HG02885 (cell line): Measurements from ENCODE around the gene CCDC124.

Experiments
- ATAC-seq: cut with Tn5 transposase; IDR thresholded peaks from one replicate; pipeline ENCODE4 v1.9.1; 2021; ENCODE audit warnings: mild to moderate bottlenecking; ENCODE audit not compliant: unreplicated experiment, poor library complexity

CCDC124 gene

DNA sequence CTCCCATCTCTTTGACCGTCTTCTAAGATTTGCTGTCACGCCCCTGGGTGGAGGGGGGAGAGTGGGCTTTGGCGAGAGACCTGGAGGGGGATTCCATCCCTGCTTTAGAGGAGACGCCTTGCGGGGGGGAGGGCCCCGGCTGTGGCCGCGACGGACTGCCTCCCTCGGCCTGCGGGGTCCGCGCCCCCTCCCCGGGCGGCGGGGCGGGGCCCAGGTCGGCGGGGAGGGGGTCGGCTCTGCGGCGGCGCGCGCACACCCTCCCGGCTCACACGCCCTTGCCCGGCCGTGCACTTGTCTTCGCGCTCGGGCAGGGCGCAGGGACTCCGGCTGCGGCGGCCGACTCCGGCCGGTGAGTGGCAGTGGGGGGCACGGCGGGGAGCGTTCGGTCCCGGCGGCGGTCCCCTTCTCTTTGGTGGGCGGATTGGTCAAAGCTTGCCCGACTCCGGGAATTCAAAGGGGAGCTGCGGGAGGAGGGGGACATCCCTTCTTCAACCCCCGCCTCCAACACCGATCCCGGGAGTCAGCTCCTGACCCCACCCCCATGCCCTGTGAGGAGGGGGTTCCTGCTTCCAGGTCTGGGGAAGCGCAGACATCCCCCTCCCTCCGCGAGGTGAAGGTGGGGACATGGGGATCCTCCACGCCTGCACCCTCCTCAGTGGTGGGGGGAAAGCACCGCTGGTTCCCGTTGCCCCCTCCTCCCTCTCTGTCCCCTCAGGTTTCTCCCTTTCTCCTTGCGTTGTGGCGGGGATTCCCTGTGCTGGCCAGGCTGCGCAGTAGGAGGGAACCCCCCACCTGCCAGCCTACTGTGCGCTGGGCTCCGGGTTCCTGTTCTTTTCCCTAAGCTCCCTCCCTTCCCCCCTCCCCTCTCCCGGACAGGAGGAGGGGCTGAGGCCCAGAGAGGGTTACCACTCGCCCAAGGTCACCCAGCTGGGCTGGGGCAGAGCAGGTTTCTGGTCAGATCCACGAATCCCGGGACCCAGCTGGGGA, 19.5 kb downstream of the CCDC124 start:
- ATAC-seq: no peak

DNA sequence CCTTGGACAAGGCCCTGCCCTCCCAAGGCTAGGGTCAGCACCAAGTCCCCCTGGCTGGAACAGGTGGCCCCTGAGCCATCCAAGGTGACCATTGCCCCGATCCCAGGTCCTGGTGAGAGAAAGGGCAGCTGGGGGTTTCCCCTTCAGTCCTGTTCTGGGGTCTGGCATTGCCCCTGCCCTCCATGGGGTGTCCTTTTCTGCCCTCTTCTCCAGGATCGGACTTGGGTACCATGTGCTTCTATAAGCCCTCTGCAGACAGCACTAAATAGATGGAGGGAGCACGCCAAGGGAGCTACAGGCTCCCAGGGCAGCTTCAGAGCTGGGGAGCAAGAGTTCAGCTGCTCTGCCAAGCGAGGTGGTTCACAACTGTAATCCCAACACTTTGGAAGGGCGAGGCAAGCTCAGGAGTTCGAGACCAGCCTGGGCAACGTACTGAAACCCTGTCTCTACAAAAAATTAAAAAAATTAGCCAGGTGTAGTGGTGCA, 20.5 kb downstream of the CCDC124 start:
- no peak for ATAC-seq

DNA sequence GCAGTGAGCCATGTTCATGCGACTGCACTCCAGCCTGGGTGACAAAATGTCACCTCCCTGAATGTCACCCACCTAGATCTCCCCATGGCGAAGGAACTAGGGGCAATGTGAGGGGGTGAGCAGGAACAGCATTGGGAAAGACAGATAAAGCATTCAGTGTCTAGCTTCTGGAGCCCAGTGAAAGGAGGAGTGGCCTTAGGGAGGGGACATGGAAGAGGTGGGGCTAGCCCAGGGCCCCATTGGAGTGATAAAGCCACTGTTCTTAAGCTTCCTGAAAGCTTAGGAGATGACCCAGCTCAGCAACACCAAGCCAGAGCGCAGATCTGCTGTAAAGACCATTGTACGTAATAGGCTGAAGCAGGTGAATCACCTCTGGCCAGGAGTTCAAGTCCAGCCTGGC, 21.1 kb downstream of the CCDC124 start:
- ATAC-seq: no peak

DNA sequence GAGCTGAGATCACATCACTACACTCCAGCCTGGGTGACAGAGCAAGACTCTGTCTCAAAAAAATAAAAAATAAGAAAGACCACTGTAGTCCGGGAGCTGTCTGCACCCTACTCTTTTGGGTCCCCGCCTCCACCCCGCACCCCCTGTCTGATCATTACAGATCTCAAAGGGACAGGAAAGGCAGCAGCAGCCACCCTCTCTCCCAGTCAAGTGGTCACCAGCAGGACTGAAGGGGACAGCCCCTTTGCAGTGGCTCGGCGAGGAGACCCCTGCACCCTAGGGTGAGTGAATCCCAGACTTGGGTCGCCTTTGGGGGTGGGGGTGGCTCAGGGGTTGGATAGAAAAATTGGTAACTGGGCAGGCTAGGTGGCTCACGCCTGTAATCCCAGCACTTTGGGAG, 21.6 kb downstream of the CCDC124 start:
- no peak for ATAC-seq

DNA sequence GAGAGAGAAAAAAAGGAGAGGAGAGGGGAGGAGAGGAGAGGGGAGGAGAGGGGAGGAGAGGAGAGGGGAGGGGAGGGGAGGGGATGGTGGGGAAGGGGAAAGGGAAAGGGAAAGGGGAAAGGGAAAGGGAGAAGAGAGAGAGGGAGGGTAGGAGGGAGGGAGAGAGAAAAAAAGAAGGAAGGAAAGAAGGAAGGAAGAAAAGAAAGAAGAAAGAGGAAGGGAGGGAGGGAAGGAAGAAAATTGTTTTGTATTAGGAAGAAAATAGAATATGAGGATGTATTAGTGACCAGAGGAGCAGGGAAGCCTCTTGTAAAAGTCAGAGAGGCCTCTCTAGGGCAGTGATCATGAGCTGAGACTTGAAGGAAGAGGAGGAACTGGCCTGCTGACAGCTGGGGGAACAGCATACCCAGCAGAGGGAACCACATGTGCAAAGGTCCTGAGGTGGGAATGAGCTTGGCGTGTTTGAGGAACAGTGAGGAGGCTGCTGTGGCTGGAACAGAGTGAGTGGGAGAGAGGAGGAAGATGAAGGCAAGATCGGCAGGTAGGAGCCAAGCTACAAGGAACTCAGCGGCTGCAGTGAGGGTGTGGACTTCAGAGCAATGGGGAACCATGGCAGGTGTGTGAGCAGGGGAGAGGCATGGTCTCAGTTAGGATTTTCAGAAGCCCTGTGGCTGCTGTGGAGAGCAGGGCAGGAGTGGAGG, 24.5 kb downstream of the CCDC124 start:
- no peak for ATAC-seq

DNA sequence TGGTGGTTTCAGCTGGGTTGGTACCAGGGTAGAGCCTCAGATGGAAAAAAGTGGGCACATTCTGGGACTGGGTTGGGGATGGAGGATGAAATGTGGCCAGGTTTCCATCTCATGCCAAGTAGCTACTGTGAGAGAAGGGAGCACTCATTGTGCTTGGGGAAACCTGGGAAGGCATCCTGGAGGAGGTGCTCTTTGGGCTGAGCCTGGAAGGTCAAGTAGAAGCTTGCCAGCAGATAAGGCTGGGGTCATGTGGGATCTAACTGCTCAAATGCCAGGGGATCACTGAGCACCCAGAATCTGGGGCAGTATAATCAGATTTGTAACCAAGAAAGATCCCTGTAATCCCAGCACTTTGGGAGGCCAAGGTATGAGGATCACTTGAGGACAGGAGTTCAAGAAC, 25.1 kb downstream of the CCDC124 start:
- ATAC-seq: no peak

DNA sequence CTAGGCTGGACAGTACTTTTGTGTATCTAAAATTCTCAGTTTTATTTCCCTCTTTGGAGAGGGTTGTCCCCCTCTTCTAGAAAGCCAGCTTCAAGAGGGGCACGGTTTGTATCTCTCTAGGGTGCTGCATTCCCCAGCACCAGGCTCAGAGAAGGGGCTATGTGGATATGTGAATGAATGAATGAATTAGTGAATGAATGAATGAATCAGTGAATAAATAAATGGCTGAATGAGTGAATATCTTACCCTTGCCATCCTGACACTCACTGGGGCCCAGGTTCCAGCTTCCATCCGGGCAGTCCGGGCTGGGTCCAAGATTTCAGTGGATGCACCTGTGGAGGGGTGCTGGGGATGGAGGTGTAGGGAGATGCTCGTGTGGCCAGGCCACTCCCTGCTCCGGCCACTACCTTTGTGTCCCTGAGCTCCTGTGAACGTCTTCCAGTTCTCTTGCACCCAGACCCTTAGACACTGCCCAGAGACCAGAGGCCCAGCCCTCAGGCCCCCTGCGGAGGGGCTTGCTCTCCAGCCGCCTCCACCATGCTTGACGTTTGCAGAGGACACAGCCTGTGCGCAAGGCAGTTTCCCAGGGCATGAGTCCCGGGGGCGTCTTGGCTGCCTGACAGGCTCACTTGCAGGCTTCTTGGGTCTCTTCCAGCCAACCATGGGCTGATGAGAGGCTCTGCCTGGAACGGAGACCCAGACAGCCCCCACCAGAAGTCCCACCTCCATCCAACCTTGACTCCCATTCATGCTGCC, 31.3 kb downstream of the CCDC124 start:
- ATAC-seq: no peak

DNA sequence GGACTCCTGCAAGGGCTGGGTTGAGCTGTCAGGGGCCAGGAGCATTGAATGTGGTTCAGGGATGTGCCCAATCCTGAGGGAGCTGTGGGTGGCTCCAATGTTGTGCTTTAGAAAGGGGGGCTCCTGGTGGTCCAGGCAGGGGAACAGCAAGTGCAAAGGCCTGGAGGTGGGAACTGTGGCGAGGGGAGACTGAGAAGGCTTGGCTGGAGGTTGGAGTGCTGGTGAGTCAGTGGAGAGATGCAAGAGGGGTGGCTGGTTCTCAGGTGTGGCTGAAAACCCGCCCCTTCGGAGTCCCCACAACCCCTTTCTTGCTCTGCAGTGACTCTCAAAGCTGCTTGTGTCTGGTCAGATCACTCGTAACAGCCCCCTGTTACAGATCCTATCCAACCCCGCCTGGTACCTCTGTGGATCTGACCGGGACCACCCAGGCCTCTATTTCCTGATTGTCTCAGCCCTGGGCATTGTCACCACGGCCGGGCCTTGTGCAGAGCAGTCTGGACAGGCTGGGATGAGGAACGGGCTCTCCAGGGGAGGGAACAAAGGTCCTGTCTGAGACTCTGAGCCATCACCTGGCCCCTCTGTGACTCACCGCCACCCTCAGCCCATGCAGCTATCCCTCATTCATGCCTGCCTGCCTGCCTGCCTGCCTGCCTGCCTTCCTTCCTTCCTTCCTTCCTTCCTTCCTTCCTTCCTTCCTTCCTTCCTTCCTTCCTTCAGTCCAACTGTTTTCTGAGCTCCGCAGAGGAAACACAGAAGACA, 32.7 kb downstream of the CCDC124 start:
- no peak for ATAC-seq

DNA sequence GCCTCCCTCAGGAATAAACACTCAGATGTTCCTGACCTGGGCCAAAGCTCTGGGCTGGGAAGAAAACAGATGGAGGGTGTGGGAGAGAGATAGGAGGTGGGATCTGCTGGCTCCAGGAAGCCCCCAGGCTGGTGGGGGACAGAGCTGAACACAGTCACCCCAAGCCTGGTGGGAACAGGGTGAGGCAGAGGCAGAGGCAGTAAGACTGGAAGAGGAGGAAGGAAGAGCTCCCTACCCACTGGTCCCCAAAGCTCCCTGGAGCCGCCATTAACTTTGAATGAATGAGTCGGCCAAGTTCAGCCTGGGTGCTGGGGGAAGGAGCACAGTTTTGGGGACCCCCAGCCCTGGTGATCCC, 33.3 kb downstream of the CCDC124 start:
- ATAC-seq: no peak

DNA sequence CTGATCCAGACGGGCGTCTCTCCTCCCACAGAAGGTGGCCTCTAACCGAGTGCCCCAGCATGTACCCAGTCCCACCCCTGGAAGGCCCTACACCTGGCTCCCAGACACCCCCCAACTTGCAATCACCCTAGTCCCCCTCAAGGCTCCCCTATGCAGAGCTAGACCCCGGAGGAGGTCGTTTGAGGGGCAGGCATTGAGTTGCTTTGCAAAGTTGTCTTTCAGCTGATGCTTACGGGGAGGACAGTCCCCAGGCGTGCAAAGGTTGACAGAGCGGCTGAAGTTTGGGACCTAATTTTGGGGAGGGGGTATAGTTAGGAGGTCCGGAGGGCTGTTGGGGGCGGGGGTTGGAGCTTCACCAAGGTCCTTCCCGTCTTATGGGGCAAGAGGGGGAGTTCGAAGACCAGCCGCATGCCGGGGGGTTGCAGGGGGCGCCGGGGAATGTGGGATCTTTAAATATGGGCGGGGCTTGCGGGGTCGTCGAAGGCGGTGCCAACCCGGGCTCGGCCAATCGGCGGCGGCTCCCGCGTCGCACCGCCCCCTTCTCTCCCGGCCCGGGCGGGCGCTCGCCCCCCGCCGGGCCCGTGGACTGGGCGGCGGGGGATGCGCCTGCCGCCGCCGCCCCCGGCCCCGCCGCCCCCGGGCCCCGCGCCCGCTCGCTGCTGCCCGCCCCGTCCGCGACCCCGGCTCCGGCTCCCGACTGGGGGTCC, 33.9 kb downstream of the CCDC124 start, which contains the start of gene KCNN1:
TSS of gene KCNN1 (plus strand) at position 558 of the 707 bp plus-strand sequence. CDS start 6,782 bp downstream, outside the sequence.
- ATAC-seq: no peak

DNA sequence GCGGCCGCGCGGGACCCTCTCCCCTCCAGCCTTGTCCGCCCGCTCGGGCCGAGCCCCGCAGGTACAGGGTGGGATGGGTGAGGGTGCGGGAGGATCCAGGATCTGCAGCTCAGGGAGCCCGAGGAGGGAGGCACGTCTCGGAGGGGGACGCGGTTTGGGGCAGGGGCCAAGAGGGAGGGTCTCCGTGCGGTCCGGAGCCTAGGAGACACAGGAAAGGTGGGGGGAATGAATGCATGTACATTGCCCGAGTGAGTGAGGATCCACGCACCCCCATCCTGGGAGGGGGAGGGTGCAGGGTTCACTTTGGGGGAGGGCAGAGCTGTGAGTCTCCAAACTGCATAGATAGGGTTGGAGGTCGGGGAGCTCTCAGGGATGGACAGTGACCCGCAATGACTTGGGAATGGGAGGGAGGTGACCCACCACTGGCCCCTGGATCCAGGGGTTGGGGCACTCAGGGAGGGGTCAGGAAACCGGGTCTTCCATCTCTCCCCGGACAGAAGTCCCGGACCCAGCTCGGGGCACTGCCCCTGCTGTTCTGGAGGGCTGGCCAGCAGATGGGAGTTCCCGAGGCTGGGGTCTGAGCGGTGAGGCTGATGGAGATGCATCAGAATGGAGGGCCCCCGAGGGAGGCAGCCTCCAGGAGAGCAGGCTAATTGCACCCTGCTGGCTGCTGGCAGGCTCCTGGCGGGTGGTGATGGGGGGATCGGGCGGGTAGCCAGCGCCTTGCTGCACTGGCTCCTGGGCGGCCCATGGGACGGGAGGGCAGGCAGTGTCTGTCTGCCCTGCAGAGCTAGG, 34.6 kb downstream of the CCDC124 start:
- no peak for ATAC-seq

DNA sequence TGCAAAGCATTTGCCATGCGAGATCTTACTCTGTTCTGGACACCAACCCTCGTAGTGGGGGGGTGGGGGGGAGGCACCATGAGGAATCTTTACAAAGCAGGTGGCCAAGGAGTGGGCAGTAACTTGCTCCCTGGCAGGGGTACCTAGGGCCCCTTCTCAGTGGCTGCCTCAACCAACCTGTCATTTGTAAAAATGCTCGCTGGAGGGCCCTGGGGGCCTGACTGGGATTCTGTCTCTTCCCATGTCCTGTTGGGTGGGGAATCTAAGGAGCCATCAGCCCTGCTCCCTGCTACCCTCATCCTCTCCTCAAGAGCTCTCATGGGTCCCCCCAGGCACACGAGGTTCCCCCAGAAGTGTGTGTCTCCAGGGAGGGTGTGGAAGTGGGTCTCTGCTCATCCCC, 35.5 kb downstream of the CCDC124 start:
- ATAC-seq: no peak

DNA sequence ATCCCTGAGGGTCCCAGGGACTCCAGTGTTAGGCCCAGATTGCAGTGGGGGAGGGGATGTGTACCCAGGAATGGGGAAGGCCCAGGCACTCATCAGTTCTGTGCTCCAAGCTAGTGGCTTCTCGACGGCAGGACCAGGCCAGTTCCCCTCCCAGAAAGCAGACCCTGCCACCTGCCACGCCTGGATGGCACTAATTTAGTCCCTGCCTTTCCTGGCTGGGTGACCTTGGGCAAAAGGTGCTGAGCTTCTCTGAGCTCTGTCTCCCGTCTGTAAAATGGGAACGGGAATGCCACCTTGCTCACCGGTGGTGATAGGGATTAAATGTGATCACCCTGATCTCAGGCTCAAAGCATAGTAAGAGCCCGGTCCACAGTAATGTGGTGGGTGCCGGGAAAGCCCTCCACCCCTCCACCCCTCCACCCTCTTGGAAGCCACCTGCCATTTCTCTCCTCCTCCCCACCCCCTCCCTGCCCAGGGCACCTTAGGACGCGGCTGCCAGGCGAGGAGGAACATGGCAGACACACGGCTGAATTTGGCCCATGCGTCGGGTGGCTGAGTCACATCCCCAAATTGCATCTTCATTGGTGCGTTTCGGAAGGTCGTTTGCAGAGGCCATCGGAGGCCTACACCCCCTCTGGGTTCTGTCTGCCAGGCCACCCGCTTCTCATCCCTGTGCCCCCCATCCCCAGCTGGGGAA, 36.4 kb downstream of the CCDC124 start:
- no peak for ATAC-seq

DNA sequence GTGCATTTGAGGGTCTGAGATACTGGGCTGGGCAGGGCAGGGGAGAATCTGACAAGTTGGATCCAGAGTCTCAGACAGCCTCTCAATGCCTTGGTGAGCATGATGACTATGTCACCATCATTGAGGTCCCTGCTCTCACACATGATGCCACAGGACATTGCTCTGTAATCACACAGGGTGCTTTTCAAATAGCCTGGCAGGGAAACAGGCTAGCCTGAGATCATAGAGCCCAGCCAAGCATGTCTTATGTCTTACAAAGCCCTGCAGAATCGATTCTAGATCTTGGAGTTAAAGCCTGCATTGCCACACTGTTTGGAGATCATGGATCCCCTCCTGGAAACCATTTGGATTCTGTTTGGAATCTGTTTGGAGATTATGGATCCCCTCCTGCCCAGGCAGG, 39.4 kb downstream of the CCDC124 start:
- ATAC-seq: no peak

DNA sequence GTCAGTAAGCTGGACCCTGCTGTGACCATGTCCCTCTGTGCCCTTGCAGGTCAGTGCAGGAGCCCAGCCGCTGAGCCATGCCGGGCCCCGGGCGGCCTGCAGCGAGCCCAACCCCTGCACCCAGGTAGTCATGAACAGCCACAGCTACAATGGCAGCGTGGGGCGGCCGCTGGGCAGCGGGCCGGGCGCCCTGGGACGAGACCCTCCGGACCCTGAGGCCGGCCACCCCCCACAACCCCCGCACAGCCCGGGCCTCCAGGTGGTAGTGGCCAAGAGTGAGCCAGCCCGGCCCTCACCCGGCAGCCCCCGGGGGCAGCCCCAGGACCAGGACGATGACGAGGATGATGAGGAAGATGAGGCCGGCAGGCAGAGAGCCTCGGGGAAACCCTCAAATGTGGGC, 40.9 kb downstream of the CCDC124 start:
- no peak for ATAC-seq

DNA sequence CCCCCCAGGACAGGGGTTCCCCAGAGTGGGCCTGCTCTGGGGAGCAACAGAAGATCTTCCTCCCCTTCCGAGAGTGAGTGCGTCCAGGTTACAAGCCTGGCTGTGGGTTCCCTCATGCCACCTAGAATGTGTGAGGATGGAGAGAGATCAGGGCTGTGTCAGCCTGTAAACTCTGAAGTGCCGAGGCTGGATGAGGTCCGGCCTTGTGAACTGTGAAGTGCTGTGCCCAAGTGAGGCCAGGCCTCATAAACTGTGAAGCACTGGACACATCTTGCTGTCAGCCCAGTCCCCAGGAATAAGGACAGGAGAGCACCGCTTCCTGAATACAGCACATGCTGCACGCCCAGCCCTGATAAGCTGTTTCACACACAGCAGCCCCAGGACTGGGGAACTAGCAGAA, 41.7 kb downstream of the CCDC124 start:
- ATAC-seq: no peak

DNA sequence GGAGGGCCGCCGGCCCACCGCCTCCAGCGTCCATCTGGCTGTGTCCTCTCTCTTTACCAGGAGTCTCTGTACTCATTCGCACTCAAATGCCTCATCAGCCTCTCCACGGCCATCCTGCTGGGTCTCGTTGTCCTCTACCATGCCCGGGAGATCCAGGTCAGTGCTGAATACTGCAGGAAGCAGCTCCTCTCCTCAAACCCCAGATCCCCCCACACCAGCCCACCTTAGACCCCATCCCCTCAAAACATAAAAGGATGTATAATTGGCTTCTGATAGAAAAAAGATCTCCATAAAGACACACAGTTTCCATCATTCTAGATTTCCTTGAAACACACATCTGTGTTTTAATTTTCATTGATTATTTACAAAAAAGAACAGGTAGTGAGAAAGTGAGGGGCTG, 42.2 kb downstream of the CCDC124 start:
- no peak for ATAC-seq

DNA sequence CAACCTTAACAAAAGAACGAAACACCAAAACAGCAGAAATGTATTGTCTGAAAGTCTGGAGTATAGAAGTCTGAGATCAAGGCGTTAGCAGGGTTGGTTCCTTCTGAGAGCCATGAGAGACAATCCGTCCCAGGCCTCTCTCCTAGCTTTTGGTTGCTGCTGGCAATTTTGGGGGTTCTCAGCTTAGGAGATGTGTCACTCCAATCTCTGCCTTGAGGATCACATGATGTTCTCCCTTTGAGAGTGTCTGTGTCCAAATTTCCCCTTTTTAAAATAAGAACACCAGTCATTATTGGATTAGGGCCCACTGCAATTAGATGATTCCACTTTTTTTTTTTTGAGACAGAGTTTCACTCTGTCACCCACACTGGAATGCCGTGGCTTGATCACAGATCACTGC, 44.2 kb downstream of the CCDC124 start:
- no peak for ATAC-seq
